Esophagus mucosa (tissue), 1 donor: ENCODE measurements around the gene FARP1. TPM values are rescaled to one million over a fixed set of nuclear protein-coding genes. Genes with fewer than 3 reads are reported as not detected.

Experiments
- ATAC-seq: fragments of 200-7000 bp; cut with Tn5 transposase; one replicate; pipeline ENCODE4 v1.9.1; 2020
- total RNA-seq: library from RNA; stranded (reverse); gene quantifications from one replicate; pipeline ENCODE4 v1.2.4, GENCODE V29; 2023
- donor health status: DM: yes; HTN: yes; CAD: no.

FARP1 gene
- total RNA-seq, 1 donor from 2014 or later, result 6.2 TPM

- no peak for ATAC-seq
Measured at GRCh38 chr13:98487522-98487921, 344.6 kb downstream of the FARP1 start.

GRCh38 chr13:98488736-98489135 lies 345.8 kb downstream of the FARP1 start:
- ATAC-seq, result no peak

GRCh38 chr13:98489446-98490194 lies 346.7 kb downstream of the FARP1 start:
- no peak for ATAC-seq

DNA sequence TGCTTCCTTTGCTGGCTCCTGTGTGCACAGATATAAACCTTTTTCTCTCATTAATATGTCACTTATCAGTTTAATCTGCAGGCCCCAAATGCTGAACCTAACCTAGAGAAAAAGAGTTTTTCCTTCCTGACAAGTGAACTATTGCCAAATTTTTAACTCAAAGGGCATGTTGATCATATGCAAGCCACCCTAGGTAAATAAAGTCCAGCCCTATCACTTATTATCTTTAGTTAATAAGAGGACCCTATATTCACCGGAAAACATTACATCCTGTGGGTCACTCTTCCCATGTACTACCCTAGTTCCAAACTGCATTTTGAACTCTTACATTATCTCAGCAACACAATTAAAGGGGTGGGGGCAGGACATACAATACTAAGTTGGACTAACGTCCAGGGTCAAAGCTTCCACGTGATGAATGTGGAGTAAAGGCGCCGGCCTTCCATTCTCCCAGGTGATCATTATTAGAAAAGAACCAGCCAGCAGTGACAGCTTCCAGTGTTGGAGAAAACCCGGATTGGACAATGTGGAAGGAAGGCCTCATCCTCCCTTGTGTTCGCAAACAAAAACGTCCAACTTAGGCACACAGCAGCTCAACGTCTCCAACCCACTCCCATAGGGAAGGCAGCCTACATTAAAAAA lies 347.4 kb downstream of the FARP1 start:
- ATAC-seq, result no peak

DNA sequence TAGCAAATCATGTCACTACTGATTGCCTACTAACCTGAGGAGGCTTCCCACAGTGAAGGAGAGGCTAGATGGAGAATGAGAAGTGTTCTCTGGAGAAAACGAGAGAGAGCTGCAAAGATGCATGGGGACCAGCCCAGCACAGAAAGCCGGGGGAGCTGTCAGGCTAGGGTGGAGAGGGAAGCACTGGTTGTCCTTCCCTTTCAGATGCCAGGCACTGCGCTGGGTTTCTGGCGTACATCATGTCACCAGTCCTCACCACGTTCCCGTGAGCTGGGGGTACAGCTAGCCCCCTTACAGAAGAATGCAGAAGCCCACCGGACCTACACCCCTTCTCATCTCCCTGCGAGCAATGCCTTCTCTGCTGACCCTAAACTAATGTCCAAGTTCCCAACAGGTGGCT lies 348.0 kb downstream of the FARP1 start:
- no peak for ATAC-seq

DNA sequence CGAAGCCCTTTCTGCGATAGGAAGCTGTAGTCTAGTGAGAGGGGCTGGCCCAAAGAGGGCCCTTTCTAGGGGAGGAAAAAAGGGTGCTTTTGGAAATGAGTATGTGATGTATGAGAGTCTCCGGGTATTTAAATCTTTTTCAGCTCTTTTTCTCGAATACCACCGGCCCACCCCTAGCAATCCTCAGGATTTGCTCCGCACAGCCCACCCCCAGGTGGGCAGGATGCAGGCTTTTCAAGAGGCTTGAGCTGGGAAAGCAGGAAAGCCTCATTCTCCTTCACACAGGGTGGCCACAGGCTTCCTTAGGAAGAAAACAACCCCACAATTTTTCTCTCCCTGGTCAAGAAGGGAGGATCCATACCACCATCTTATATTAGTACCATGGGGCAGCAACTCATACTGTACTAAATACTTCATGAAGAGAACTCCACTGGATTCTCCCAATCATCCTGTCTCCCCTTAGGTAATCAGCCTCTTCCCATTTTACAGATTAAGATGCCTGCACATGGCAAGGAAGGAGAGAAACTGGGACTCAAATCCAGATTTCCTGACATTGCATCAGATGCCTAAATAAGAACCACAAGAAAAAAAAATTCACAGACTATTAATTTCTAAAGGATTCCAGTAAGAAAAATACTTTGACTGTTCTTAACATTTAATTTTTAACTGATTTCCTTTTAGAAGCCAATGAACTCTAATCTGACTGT lies 349.6 kb downstream of the FARP1 start:
- no peak for ATAC-seq

DNA sequence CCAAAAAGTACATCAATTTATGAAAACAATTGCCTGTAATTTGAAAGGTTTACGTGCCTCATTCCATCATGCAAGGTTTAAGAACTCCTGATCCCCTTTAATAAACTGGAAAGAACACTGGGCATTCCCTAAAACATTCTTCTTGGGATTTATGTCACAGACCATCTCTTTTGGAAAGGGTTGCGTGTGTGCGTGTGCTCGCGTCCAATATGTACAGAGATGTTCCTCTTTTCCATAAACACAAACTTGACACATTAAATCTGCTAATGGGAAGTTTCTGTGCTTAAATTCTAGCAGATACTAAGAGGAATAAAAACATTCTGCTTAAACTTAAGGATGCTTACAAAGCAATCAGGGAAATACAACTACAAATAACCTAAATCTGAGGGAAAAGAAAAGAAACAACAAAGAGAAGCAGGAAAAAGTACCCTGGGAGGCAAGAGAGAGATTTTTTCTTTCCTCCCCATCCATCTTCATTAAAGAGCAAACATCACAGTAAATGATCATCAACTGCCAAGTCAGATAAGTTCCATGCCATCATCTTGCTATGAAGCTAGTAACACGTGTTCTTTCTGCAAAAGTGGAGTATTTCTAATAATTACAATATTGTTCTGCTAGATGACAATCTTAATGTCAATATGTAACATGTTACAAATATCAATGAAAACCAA lies 350.3 kb downstream of the FARP1 start:
- ATAC-seq, result no peak

DNA sequence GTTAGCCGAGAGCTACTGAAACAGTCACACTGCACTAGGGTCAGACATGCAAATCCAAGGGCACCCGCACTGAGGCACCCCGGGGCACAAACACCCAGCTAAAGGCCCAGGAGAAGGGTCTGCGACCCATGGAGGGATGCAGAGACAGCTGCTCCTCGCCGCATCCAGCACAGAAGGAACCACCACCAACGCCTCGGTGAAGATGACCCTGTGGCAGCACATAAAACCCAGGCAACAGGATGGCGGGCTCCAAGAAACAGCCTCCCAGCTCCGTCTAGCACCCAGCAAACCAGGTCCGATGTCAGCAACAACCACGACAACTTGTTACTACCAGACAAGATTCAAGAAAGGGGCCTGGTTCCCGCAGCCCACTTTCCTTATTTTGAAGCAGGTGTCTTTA lies 351.9 kb downstream of the FARP1 start:
- ATAC-seq, result no peak

- ATAC-seq, result no peak
Measured at GRCh38 chr13:98495627-98496478, 353.0 kb downstream of the FARP1 start.

- no peak for ATAC-seq
Measured at GRCh38 chr13:98496479-98496791, 353.5 kb downstream of the FARP1 start.

DNA sequence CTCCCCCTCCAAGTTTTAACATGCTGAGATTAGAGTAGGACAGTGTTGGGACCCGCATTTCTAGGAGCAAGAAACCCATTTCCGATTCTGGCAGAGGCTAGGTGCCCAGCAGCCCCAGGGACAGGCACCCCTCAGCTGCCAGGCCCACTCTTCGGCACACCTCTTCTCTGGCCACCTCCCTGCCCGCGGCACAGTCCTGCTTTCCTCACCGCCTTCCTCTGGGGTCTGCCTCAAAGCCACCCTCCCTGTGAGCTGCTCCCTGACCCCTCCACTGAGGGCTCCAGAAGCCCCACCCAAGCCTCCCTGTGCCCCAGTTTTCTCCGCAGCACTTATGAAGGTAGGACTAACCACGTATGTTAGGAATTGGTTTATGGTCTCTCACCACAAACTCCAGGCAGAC lies 354.1 kb downstream of the FARP1 start:
- no peak for ATAC-seq

- no peak for ATAC-seq
Measured at GRCh38 chr13:98500963-98501421, 358.1 kb downstream of the FARP1 start.

GRCh38 chr13:98503175-98504028 lies 360.5 kb downstream of the FARP1 start:
- ATAC-seq, result no peak

DNA sequence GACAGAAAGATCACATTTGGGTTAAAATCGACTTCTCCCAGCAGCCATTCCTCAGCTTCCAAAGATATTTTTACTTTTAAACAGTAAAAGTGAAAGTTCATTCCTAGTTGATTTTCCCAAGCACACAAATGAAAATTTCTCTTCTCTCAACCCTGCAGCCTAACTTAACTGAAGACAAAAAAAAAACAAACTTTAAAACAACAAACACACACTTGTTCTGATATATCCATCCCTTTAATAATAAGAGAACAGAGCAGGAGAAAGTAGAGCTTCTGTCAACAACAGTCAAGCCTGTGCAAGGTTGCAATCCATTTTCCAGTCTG lies 361.1 kb downstream of the FARP1 start:
- ATAC-seq, result no peak

DNA sequence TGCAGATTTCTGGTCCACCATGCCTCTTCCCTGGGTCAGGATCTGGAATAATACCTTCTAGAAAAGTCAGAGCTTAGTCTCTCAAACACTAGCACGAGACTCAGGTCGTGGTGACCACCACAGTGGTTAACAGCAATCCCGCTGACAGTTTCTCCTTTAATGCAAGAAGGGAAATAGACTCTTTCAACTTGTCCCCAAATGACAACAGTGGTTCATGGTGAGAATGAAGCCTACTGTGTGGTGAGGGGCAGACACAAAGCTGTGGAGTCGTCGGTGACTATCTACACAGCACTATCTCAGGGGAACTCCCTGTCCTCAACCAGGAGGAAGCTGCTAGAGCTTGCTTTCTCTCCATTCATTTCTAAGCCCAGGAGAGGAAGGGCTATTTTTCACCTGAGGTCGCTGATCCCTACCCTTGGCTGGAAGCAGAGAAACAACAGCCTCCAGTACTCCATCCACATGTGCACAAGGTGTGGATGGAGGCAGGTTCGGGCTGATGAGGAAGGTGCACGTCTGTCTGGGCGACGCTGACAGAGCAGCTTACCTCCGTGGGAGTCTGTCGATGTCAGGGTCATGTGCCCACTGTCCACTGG lies 361.6 kb downstream of the FARP1 start:
- ATAC-seq, result no peak

Other genes starting within 250 kb of the FARP1 start
- 69.5 TPM for gene IPO5, start 189.4 kb upstream of the FARP1 start, total RNA-seq
- gene RNF113B, start 34.2 kb downstream of the FARP1 start, total RNA-seq, result not detected